Esophagus muscularis mucosa (tissue), 4 donors: ENCODE measurements around the gene XNDC1N. TPM values are rescaled to one million over a fixed set of nuclear protein-coding genes. Genes with fewer than 3 reads are reported as not detected.

Source experiments
- DNase-seq: peaks from one replicate; pipeline ENCODE4 v3.0.0-alpha.2; 2017; ENCODE audit errors: extremely low spot score
- H3K27ac ChIP-seq, 4 donors: fragments of 200-600 bp; sonication (generic); replicated peaks in 1 of 4; 1 replicate in 3 of 4; 2 replicates in 1 of 4; pipeline ENCODE4 v1.5.1; 2016 to 2019; ENCODE audit warnings: mild to moderate bottlenecking in 1 of 4
- H3K27me3 ChIP-seq, 4 donors: fragments of 200-600 bp; sonication (generic); one replicate each; pipeline versions ENCODE4 v1.5.1 to v1.6.0; 2016 to 2019
- H3K36me3 ChIP-seq, 4 donors: fragments of 200-600 bp; sonication (generic); one replicate each; pipeline ENCODE4 v1.5.1; 2016 to 2019
- H3K4me1 ChIP-seq, 4 donors: fragments of 200-600 bp; sonication (generic); one replicate each; pipeline ENCODE4 v1.5.1; 2016 to 2019
- H3K4me3 ChIP-seq, 4 donors: fragments of 200-600 bp; sonication (generic); 1 replicate in 2 of 4; 2 replicates in 2 of 4; pipeline ENCODE4 v1.5.1; 2016 to 2019; ENCODE audit warnings: mild to moderate bottlenecking in 4 of 4, moderate library complexity in 1 of 4
- H3K9me3 ChIP-seq, 4 donors: fragments of 200-600 bp; sonication (generic); 1 replicate in 3 of 4; 2 replicates in 1 of 4; pipeline ENCODE4 v1.5.1; 2016 to 2019
- CTCF ChIP-seq, 3 experiments: fragments of 200-600 bp in 2 of 3; fragments of 450-650 bp in 1 of 3; sonication (generic) in 2 of 3; IDR thresholded peaks; one replicate each; pipeline ENCODE4 v1.5.1; 2017 to 2019; ENCODE audit warnings: antibody characterized with exemption in 3 of 3, mild to moderate bottlenecking in 2 of 3, moderate library complexity in 1 of 3
- EP300 ChIP-seq: sonication (generic); formaldehyde crosslinking; IDR thresholded peaks from one replicate; pipeline ENCODE4 v1.6.1; 2017; ENCODE audit warnings: antibody characterized with exemption
- POLR2A ChIP-seq: fragments of 450-650 bp; IDR thresholded peaks from one replicate; pipeline ENCODE4 v1.6.1; 2017; ENCODE audit warnings: antibody characterized with exemption, moderate library complexity, mild to moderate bottlenecking, low read depth
- POLR2AphosphoS5 ChIP-seq, 2 donors: sonication (generic); formaldehyde crosslinking; IDR thresholded peaks; one replicate each; pipeline ENCODE4 v1.6.1; 2017; ENCODE audit warnings: antibody characterized with exemption in 2 of 2
- WGBS: methylation state at CpG from one replicate; pipeline ENCODE4 v1.1.5; 2018; 5-methylcytosine and 5-hydroxymethylcytosine counted together
- intact Hi-C: fragments of 100-400 bp; cut with DNase I; formaldehyde crosslinking; loops from one replicate; pipeline ENCODE4 v1.15.1; 2023
- total RNA-seq, 4 donors: library from RNA; depleted of rRNA; stranded (reverse); fragments of >200 nt; gene quantifications; one replicate each; pipeline versions ENCODE4 v1.1.0 to v1.2.1, GENCODE V29; 2016

XNDC1N gene
- total RNA-seq, 4 donors from 2014 or later, result 5.6 to 10.4 (median 8.8) TPM

DNA sequence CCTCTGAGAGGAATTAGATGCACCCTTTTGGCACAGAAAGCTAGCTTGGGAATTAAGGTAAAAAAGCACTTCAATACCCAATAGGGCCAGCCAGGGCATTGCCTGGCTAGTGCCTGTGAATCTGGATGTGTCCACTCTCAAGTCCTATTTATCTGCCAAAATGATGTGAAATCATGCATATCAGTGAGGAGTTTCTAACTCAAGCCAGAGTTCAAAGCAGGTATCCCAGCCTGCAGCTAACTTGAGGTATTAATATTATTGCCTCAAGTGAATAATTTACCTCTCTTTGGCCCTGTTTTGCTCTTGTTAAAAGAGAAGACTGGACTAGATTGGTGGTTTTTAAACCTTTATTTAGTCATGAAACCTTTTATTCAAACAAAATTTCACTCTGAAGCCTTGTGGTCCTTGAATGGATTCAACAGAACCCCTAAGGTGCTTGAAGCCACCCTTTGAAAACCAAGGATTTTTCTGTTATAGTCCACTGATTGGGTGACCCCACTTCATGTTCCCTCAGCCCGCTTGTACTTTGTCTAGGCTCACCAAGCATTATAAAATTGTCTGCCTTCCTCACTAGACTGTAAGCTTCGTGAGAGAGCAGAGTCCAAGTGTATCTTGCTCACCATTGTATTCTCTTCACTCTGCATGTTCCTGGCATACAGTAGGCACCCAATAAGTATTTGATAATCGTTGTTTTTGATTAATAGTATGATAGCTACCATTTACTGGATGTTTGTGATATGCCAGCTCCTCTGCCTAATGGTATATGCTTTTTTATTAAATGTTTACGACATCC lies 4.9 kb upstream of the XNDC1N start:
- 95% methylated on average over 4 of the region's 4 CpGs for WGBS
- H3K4me1 ChIP-seq, result peaks cover 34 to 75% (median 57%) of the 10 kb centered on the region in 4 donors
- no peaks in the 10 kb centered on the region for H3K36me3 ChIP-seq
- no peak for TF ChIP-seq CTCF (IDR thresholded peaks at IDR 0.05)
- no peak for TF ChIP-seq POLR2AphosphoS5 (IDR thresholded peaks at IDR 0.05)
- TF ChIP-seq EP300, result no peak
- no peak for TF ChIP-seq POLR2A
- H3K9me3 ChIP-seq, result no peaks in the 10 kb centered on the region
- peak overlapping the region in 1 of 4 donors; percentile 7 for H3K27ac ChIP-seq
- H3K4me3 ChIP-seq, result no peak overlapping the region
- DNase-seq, result no peak
- intact Hi-C loops, result no loop called here
- no peaks in the 10 kb centered on the region for H3K27me3 ChIP-seq

GRCh38 chr11:71931245-71931602 lies 2.8 kb upstream of the XNDC1N start:
- intact Hi-C loops, result no loop called here
- H3K27ac ChIP-seq, result no peak overlapping the region

DNA sequence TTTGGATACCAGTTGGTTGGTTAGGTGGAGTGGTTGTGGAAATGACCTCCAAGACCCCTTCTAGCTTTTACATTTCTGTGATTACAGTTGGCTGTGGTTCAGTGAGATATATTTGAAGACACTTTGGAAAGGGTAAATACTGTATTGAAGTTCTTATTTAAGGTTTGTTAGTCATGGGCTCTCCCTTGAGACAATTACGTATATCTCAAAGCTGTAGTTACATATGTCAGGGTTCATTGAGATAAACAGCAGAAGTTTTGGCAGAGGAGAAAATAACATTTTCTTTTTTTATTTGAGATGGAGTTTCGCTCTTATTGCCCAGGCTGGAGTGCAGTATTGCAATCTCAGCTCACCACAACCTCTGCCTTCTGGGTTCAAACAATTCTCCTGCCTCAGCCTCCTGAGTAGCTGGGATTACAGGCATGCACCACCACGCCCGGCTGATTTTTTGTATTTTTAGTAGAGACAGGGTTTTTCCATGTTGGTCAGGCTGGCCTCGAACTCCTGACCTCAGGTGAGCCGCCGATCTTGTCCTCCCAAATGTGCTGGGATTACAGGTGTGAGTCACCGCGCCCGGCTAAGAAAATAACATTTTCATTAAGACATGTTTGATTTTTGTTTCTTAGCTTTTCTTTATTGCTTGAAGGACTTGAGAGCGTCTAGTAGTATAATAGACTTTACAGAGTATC lies 2.3 kb upstream of the XNDC1N start:
- WGBS, result 73% methylated on average over 11 of the region's 11 CpGs
- Histone ChIP-seq H3K4me3 (no peak overlapping the region), H3K36me3 (peaks cover 0 to under 1% (median 0%) of the 10 kb centered on the region in 4 donors), H3K9me3 (no peaks in the 10 kb centered on the region), H3K4me1 (peaks cover 37 to 73% (median 53%) of the 10 kb centered on the region in 4 donors), H3K27me3 (no peaks in the 10 kb centered on the region), H3K27ac (no peak overlapping the region)
- intact Hi-C loops, result no loop called here
- no peak for DNase-seq
- TF ChIP-seq EP300, result no peak
- TF ChIP-seq POLR2A, result no peak
- TF ChIP-seq POLR2AphosphoS5 (IDR thresholded peaks at IDR 0.05), result no peak
- no peak for TF ChIP-seq CTCF (IDR thresholded peaks at IDR 0.05)

More at GRCh38 chr11:71931245-71931602, 2.8 kb upstream of the XNDC1N start:
- peaks cover 37 to 73% (median 53%) of the 10 kb centered on the region in 4 donors for H3K4me1 ChIP-seq
- 45% methylated on average over 2 of the region's 2 CpGs for whole genome bisulfite sequencing
- TF ChIP-seq POLR2A (no peak), CTCF (IDR thresholded peaks at IDR 0.05) (no peak), POLR2AphosphoS5 (IDR thresholded peaks at IDR 0.05) (no peak), EP300 (no peak)
- DNase-seq, result no peak
- H3K4me3 ChIP-seq, result no peak overlapping the region
- H3K36me3 ChIP-seq, result no peaks in the 10 kb centered on the region
- H3K9me3 ChIP-seq, result no peaks in the 10 kb centered on the region
- no peaks in the 10 kb centered on the region for H3K27me3 ChIP-seq

DNA sequence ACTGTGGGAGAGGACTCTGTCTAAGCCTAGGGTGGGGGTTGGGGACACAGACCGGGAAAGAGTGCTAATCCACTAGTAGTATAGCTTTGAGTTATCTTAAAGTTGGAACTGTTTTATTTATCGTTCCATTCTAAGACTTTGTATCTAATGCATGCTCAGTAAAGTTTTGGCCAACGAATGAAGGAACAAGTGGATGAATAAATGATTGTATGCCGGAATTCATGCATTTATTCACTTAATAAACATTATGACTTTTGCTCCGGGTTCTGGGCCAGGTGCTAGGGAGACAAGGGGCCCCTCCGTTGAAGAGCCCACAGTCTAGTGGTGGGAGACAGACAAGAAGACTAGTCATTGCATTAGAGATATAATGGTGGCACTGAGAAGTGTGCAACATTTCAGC lies 1.1 kb upstream of the XNDC1N start:
- H3K9me3 ChIP-seq, result no peaks in the 10 kb centered on the region
- no peaks in the 10 kb centered on the region for H3K27me3 ChIP-seq
- intact Hi-C loops, result no loop called here
- peaks cover 37 to 68% (median 53%) of the 10 kb centered on the region in 4 donors for H3K4me1 ChIP-seq
- WGBS, result 6% methylated on average over 6 of the region's 6 CpGs
- peak overlapping the region; percentile 76 to 91 (median 85) for H3K4me3 ChIP-seq
- DNase-seq, result no peak
- H3K36me3 ChIP-seq, result peaks cover 0 to 9% (median 4%) of the 10 kb centered on the region in 4 donors
- peak overlapping the region in 3 of 4 donors; percentile 80 to 88 (median 87) for H3K27ac ChIP-seq
- no peak for TF ChIP-seq POLR2AphosphoS5 (IDR thresholded peaks at IDR 0.05)
- no peak for TF ChIP-seq POLR2A
- no peak for TF ChIP-seq CTCF (IDR thresholded peaks at IDR 0.05)
- no peak for TF ChIP-seq EP300
